GM13976 (cell line): ENCODE data around the gene COASY.
"Not testable (repeated sequence)": the region's sequence is repeated elsewhere in the genome, so short reads cannot be mapped to it uniquely, and the experiment has no call there.

Experiments
- DNase-seq: peaks from one replicate; pipeline ENCODE4 v3.0.0; 2012; ENCODE audit warnings: low spot score
- CTCF ChIP-seq: IDR thresholded peaks from 2 replicates; pipeline ENCODE4 v1.5.1; 2012; ENCODE audit warnings: borderline replicate concordance, mild to moderate bottlenecking; ENCODE audit not compliant: insufficient read depth; ENCODE audit errors: extremely low read depth, missing control alignments, control extremely low read depth
- in situ Hi-C: fragments of 300-500 bp; cut with MboI; formaldehyde crosslinking; loops from one replicate; pipeline ENCODE4 v1.12.0; 2022; ENCODE audit warnings: low sequenced_read_pairs, mixed read lengths, inconsistent platforms; ENCODE audit not compliant: unreplicated experiment

The COASY gene

GRCh38 chr17:42548993-42549755 lies 12.8 kb upstream of the COASY start:
- no peak for DNase-seq
- in situ Hi-C loops = no loop called here
- no peak for TF ChIP-seq CTCF

GRCh38 chr17:42552736-42553135 lies 9.2 kb upstream of the COASY start, which contains the start of gene HSD17B1:
Gene HSD17B1 (plus strand): TSS chr17:42552923. CDS start chr17:42552934, 11 bp downstream.
- in situ Hi-C loops, DNase-seq: not testable (repeated sequence)

- DNase-seq = no peak
- in situ Hi-C loops = no loop called here
- no peak for TF ChIP-seq CTCF
These were observed 8.7 kb upstream of the COASY start for GRCh38 chr17:42553161-42553818.

GRCh38 chr17:42553866-42554249 lies 8.1 kb upstream of the COASY start:
- TF ChIP-seq CTCF = no peak
- DNase-seq = no peak
- in situ Hi-C loops = no loop called here

- in situ Hi-C loops = no loop called here
- DNase-seq = peak; percentile 94
- TF ChIP-seq CTCF = no peak
These were observed 7.5 kb upstream of the COASY start for GRCh38 chr17:42554250-42555121.

GRCh38 chr17:42555122-42555622 lies 6.8 kb upstream of the COASY start:
- no peak for TF ChIP-seq CTCF
- no peak for DNase-seq
- in situ Hi-C loops = no loop called here

- DNase-seq = not testable (repeated sequence)
These were observed 5.9 kb upstream of the COASY start for GRCh38 chr17:42555961-42556617.

More at GRCh38 chr17:42555961-42556617, 5.9 kb upstream of the COASY start:
- in situ Hi-C loops = not testable (repeated sequence)
